Immature natural killer cell (primary cell): ENCODE measurements around the gene EEF2KMT. TPM values are rescaled to one million over a fixed set of nuclear protein-coding genes. Genes with fewer than 3 reads are reported as not detected.
"Not testable (repeated sequence)": the region's sequence is repeated elsewhere in the genome, so short reads cannot be mapped to it uniquely, and the experiment has no call there.

Source experiments
- DNase-seq, 3 donors: peaks; one replicate each; pipeline ENCODE4 v3.0.0; 2022; ENCODE audit warnings: mixed read lengths in 1 of 3
- H3K27ac Mint-ChIP-seq, 6 donors: one replicate each; pipeline ENCODE4 v1.8.0; 2020; ENCODE audit warnings: mixed read lengths in 6 of 6, mild to moderate bottlenecking in 5 of 6, inconsistent platforms in 4 of 6, moderate library complexity in 3 of 6
- H3K27me3 Mint-ChIP-seq, 3 donors: one replicate each; pipeline ENCODE4 v1.8.0; 2020 to 2021; ENCODE audit warnings: low read depth in 3 of 3, mild to moderate bottlenecking in 3 of 3, mixed read lengths in 3 of 3, moderate library complexity in 3 of 3, inconsistent platforms in 1 of 3
- H3K36me3 Mint-ChIP-seq, 3 donors: one replicate each; pipeline ENCODE4 v1.8.0; 2020; ENCODE audit warnings: mixed read lengths in 3 of 3, inconsistent platforms in 2 of 3, mild to moderate bottlenecking in 2 of 3
- H3K4me1 Mint-ChIP-seq, 2 donors: one replicate each; pipeline ENCODE4 v1.8.0; 2020; ENCODE audit warnings: inconsistent platforms in 2 of 2, mild to moderate bottlenecking in 2 of 2, mixed read lengths in 2 of 2, moderate library complexity in 1 of 2
- H3K4me3 Mint-ChIP-seq, 5 donors: one replicate each; pipeline ENCODE4 v1.8.0; 2020; ENCODE audit warnings: mild to moderate bottlenecking in 5 of 5, mixed read lengths in 5 of 5, inconsistent platforms in 3 of 5, moderate library complexity in 3 of 5
- H3K9me3 Mint-ChIP-seq, 6 donors: one replicate each; pipeline ENCODE4 v1.8.0; 2020; ENCODE audit warnings: mild to moderate bottlenecking in 6 of 6, mixed read lengths in 6 of 6, inconsistent platforms in 4 of 6, moderate library complexity in 3 of 6
- polyA plus RNA-seq, 3 donors: library from polyadenylated mRNA; unstranded; fragments of 300-500 nt; fragmentation: Illumina TruSeq; gene quantifications; one replicate each; pipeline ENCODE4 v1.2.3, GENCODE V29; 2021

The EEF2KMT gene
- polyA plus RNA-seq, 3 donors from 2014 or later: 3.6 to 17.3 (median 11.8) TPM

DNA sequence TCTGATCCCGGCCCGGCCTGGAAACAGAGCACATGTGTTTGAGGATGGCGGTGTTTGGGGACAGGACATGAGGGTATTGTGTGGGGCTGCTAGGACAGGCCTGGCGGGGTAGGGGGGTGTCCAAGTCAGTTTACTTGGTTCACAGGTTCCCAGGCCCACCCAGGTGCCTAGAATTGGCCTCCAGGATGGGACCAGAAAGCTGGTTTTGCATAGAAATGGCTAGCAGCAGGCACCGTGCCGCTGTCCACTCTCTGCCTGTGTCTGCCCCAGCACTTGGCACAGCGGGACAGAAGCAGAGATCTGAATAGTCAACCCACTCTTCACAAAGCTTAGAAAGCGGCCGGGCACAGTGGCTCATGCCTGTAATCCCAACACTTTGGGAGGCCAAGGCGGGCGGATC is 11.9 kb downstream of the EEF2KMT start:
- H3K4me3 Mint-ChIP-seq, H3K27ac Mint-ChIP-seq, H3K4me1 Mint-ChIP-seq, DNase-seq, H3K27me3 Mint-ChIP-seq, H3K9me3 Mint-ChIP-seq: not testable (repeated sequence)
- peaks cover 3 to 16% (median 6%) of the 10 kb centered on the region in 3 donors for H3K36me3 Mint-ChIP-seq

DNA sequence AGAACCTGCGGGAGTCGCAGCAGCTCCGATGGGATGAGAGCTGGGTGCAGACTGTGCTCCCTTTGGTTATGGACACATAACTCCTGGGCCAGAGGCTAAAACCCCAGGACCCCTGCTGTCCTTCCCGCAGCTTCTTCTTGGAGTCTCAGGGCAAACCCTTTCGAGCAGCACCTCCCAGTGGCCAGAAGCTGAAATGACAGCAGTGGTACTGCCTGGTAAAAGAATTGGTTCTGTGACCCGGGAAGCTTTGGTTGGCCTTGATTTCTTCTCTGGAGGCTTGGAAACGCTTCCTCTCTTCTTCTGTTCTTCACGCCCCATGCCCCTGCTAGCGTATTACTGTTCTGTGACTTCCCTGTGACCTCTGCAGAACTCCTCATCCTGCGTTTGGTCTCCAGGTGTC is 12.8 kb downstream of the EEF2KMT start:
- peak overlapping the region in 1 of 6 donors; percentile 7 for H3K27ac Mint-ChIP-seq

DNA sequence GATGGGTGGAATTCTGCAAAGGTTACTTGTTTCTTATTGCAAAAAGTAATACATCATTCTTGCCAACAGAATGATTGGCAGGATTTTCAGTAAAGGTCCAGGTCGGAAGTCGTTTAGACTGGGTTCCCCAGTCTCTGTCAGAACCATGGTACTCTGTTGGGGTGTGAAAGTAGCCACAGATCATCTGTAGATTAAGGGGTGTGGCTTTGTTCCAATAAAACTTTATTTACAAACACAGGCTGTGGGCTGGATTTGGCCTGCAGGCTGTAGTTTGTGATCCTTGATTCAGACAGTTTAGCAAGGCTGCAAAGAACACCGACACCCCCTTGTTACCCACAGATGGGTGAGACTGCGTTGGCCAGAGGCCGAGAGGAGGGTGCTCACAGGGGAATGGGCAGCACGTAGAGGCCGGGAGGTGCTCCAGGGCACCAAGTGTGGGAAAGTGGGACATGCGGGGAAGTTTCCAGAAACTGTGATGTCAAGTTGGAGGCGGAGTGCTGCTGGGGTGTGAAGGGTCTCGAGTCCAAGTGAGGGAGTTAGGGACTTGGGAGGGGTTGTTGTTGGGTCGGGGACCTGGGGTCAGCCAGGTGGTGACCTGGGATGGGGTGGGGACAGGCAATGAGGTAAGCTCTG is 13.4 kb downstream of the EEF2KMT start:
- H3K4me1 Mint-ChIP-seq, H3K27ac Mint-ChIP-seq, DNase-seq, H3K4me3 Mint-ChIP-seq, H3K9me3 Mint-ChIP-seq, H3K27me3 Mint-ChIP-seq: not testable (repeated sequence)
- H3K36me3 Mint-ChIP-seq: peaks cover 6 to 19% (median 7%) of the 10 kb centered on the region in 3 donors

More for the DNA sequence above, 12.8 kb downstream of the EEF2KMT start:
- not testable (repeated sequence) for H3K9me3 Mint-ChIP-seq, H3K4me3 Mint-ChIP-seq, H3K4me1 Mint-ChIP-seq, H3K27me3 Mint-ChIP-seq
- peak in 2 of 3 donors; percentile 31 to 38 for DNase-seq
- peaks cover 4 to 16% (median 6%) of the 10 kb centered on the region in 3 donors for H3K36me3 Mint-ChIP-seq

DNA sequence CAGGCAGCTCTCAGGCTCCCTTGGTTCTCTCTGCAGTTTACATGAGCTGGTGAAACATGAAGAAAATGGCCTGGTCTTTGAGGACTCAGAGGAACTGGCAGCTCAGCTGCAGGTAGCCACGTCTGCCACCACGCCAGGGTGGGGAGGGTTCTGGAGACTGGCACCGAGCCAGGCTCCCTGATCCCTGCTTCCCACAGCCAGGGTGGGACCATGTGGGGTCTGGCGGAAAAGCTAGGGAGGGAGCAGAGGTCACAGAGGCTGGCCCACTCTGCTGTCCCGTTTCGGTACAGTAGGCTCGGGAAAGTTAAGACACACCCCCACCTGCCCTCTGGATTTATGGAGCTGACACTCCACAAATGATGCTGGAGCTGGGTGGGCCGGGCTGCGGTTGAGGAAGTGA is 13.9 kb downstream of the EEF2KMT start:
- H3K9me3 Mint-ChIP-seq, H3K4me3 Mint-ChIP-seq, H3K27me3 Mint-ChIP-seq: not testable (repeated sequence)

DNA sequence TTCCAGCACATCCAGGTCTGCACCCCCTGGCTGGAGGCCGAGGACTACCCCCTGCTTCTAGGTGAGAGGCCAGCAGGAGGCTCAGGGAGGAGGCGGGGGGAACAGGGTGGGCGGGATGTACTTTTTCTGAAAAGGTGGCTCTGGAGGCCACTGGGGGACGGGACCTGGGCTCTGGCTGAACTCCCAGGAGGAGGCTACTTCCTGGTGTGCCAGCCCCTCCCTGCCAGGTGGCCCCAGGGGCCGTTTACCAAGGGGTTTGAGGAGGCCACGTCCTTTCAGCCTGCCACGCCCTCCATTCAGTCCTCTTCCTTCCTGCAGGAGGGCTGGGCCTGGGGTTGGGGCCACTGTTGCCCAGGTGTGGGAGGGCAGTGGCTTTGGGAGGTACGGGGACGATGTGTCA is 16.6 kb downstream of the EEF2KMT start:
- peaks cover 3 to 17% (median 6%) of the 10 kb centered on the region in 3 donors for H3K36me3 Mint-ChIP-seq
- H3K4me3 Mint-ChIP-seq, H3K27me3 Mint-ChIP-seq, DNase-seq, H3K4me1 Mint-ChIP-seq, H3K27ac Mint-ChIP-seq, H3K9me3 Mint-ChIP-seq: not testable (repeated sequence)

More for the DNA sequence above, 13.9 kb downstream of the EEF2KMT start:
- DNase-seq, H3K4me1 Mint-ChIP-seq, H3K27ac Mint-ChIP-seq: not testable (repeated sequence)
- peaks cover 6 to 19% (median 7%) of the 10 kb centered on the region in 3 donors for H3K36me3 Mint-ChIP-seq

DNA sequence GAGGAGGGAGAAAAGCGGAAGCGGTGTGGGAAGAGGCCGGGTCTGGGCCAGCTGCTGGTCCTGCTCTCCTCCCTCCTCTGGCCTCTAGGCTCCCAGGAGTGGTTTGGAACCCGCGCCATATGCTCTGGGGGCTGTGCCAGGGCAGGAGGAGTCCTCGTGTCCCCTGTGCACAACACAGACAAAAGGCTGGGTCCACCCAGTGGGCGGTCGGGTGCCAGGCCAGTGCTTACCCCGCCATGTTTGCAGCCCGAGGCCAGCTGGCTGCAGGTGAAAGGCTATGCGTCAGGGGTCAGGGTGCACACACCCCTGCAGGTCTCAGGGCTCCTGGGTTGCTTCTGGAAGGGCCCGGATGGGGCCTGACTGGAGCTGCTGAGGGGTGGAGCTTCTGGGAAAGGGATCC is 17.1 kb downstream of the EEF2KMT start:
- not testable (repeated sequence) for H3K4me1 Mint-ChIP-seq, DNase-seq, H3K27ac Mint-ChIP-seq, H3K27me3 Mint-ChIP-seq, H3K9me3 Mint-ChIP-seq, H3K4me3 Mint-ChIP-seq
- H3K36me3 Mint-ChIP-seq: peaks cover 3 to 19% (median 6%) of the 10 kb centered on the region in 3 donors

DNA sequence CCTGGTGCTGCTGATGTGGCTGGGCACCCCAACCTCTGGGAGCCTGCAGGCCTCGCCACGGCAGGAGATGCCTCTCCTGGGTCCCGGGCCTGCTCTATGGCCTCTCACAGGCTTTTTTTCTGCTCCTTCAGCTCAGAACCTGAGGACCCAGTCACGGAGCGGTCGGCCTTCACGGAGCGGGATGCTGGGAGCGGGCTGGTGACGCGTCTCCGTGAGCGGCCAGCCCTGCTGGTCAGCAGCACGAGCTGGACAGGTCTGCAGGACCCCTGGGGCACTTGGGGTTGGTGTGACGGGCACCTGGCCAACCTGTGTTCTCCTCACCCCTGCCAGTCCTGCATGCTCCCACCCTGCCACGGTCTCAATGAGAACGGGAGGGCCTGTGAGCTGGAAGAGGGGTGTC is 19.0 kb downstream of the EEF2KMT start:
- Mint-ChIP-seq H3K27ac (no peak overlapping the region), H3K9me3 (no peaks in the 10 kb centered on the region), H3K36me3 (peaks cover 5 to 15% (median 7%) of the 10 kb centered on the region in 3 donors), H3K27me3 (peaks cover 0 to 2% (median 0%) of the 10 kb centered on the region in 3 donors), H3K4me3 (no peak overlapping the region), H3K4me1 (no peaks in the 10 kb centered on the region)
- DNase-seq: no peak

DNA sequence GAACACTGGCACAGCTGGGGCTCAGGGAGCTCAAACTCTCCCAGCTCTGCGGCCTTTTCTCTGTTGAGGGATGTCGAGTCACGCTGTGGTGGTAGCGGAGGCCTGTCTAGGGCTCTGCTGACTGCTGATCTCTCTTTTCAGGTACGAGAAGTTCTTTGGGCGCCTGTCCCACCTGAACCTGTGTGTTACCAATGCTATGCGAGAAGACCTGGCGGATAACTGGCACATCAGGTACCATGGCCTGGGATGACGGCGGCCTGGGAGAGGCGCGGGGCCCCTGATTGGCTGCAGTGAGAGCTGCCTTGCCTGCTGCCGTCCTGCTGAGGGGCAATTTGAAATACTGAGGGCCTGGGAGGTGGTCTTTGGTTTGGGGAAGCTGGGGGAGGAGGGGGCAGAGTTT is 20.3 kb downstream of the EEF2KMT start:
- no peak for DNase-seq
- Mint-ChIP-seq H3K4me3 (no peak overlapping the region), H3K27ac (no peak overlapping the region), H3K9me3 (no peaks in the 10 kb centered on the region), H3K4me1 (peaks cover 11 to 12% of the 10 kb centered on the region in 2 donors), H3K36me3 (peaks cover 5 to 15% (median 7%) of the 10 kb centered on the region in 3 donors), H3K27me3 (peaks cover 0 to 5% (median 0%) of the 10 kb centered on the region in 3 donors)

DNA sequence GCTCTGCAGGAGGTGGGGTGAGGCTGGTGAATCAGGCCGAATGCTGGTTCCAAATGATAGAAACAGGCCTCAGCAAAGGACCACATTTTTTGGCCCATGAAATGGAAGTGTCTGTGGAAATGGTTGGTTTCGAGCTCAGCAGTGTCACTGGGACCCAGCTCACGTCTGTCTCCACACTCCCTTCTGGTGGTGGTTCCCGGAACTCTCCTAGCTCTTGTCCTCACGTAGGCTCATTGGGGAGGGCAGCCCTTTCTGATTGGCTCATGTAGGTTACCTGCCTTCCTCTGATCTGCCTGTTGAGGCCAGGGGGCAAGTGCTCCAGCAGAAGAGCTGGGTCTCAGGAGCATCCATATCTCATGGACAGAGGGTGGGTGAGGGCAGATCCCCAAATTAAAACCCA is 22.0 kb downstream of the EEF2KMT start:
- Mint-ChIP-seq H3K27me3 (peaks cover 7 to 10% (median 8%) of the 10 kb centered on the region in 3 donors), H3K4me3 (no peak overlapping the region), H3K36me3 (peaks cover 5 to 15% (median 7%) of the 10 kb centered on the region in 3 donors), H3K4me1 (peaks cover 26 to 28% of the 10 kb centered on the region in 2 donors), H3K9me3 (no peaks in the 10 kb centered on the region), H3K27ac (no peak overlapping the region)
- no peak for DNase-seq

DNA sequence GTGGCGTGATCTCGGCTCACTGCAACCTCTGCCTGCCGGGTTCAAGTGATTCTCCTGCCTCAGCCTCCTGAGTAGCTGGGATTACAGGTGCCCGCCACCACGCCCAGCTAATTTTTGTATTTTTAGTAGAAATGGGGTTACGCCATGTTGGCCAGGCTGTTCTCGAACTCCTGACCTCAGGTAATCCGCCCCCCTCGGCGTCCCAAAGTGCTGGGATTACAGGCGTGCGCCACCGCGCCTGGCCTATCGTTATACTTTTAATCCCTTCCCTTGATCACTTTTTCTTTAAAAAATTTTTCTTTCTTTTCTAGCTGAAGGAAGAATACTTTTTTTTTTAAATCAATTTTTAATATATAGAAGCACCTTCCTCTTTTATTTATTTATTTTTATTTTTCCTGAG is 23.8 kb downstream of the EEF2KMT start:
- Mint-ChIP-seq H3K4me1 (peaks cover 29 to 34% of the 10 kb centered on the region in 2 donors), H3K27me3 (peaks cover 7 to 13% (median 12%) of the 10 kb centered on the region in 3 donors), H3K36me3 (peaks cover 4 to 12% (median 5%) of the 10 kb centered on the region in 3 donors)
- not testable (repeated sequence) for H3K27ac Mint-ChIP-seq, H3K4me3 Mint-ChIP-seq, DNase-seq, H3K9me3 Mint-ChIP-seq

DNA sequence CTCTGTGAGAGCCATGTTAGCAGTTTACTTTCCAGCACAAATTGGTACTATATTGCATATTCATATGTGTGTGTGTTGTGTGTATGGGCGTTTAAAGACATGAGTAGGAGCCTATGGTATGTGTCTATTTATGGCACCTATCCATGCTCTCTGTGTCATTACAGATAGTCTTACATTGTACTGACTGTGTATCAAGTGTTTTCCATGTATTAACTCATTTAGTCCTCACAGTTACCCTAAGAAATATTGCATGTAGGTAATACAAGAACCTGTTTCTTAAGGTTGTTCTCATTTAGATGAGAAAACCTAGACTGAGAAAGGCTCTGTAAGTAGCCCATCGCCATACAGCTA is 24.3 kb downstream of the EEF2KMT start:
- Mint-ChIP-seq H3K36me3 (peaks cover 4 to 12% (median 5%) of the 10 kb centered on the region in 3 donors), H3K9me3 (no peaks in the 10 kb centered on the region), H3K27me3 (peaks cover 7 to 13% (median 12%) of the 10 kb centered on the region in 3 donors), H3K4me3 (peak overlapping the region; percentile 71 to 97 (median 93)), H3K27ac (peak overlapping the region; percentile 69 to 97 (median 94)), H3K4me1 (peaks cover 29 to 34% of the 10 kb centered on the region in 2 donors)
- DNase-seq: no peak

DNA sequence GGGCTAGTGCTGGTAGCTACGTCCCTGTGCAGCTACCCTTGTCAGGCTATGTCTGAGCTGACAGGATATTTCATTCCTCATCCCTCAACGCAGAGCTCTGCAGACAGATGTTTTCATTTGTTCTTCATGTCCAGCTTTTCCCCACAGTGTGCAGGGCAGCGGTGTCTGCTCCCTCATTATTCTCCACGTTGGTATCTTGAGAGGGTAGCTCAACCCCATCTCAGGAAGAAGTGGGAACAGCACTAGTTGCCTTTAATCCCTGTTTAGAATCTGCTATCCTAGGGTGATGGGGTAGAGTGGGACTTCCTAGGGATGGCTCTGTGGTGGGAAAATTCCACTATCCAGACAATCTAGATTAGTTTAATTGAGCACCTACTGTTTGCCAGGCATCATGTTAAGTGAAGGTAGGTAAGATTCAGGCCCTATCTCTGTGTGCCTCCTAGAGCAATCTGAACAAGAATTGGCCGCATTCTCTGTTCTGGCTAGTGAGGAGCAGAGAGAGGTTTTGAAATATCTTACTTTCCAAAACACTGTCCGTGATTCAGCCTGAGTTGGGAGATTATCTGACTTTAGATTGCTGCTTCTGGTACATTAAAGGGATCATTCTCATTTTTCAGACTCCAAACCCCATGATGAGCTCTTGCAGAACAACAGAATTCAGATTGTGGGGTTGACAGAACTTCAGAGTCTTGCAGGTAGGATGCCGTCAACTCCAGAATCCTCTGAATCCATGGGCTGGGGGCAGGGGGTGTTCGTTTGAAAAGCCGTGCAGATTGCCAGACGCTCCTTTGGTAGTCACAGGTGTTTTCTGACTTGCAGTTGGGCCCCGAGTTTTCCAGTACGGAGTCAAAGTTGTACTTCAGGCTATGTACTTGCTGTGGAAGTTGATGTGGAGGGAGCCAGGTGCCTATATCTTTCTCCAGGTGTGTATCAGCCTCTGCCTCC is 25.0 kb downstream of the EEF2KMT start:
- Mint-ChIP-seq H3K4me3 (peak overlapping the region; percentile 90 to 99 (median 96)), H3K9me3 (no peaks in the 10 kb centered on the region), H3K27ac (peak overlapping the region; percentile 93 to 97 (median 96)), H3K27me3 (peaks cover 7 to 13% (median 12%) of the 10 kb centered on the region in 3 donors), H3K4me1 (peaks cover 29 to 34% of the 10 kb centered on the region in 2 donors), H3K36me3 (peaks cover 4 to 12% (median 5%) of the 10 kb centered on the region in 3 donors)
- no peak for DNase-seq

DNA sequence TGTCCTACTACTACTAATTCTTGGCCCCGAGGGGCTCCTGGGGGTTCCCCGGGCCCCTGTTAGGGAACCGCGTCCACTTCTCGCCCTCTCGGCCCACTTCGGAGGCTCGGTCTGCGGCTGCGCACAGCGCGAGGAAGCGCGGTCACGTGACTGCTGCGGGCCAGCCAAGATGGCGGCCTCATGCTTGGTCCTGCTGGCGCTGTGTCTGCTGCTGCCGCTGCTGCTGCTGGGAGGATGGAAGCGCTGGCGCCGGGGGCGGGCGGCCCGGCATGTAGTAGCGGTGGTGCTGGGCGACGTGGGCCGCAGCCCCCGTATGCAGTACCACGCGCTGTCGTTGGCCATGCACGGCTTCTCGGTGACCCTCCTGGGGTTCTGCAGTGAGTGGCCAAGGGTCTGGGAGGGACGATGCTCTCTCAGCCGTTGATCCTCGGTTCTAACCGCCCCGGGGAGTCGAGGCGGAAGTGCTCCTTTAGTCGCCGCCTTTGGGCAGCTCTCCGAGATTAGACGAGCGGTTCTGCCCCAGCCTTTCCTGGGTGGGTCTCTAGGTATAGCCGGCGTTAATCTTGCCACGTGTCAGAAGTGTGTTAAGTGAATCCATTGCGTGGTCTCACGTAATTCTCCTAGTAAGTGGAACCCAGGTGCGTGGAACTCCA is 25.8 kb downstream of the EEF2KMT start, which contains the start of gene ALG1:
Gene ALG1 (plus strand): TSS at position 163 of the 653 bp plus-strand sequence. CDS start 7 bp downstream, at position 170.
- DNase-seq: peak; percentile 88 to 90 (median 89)
- peaks cover 7 to 13% (median 12%) of the 10 kb centered on the region in 3 donors for H3K27me3 Mint-ChIP-seq
- H3K4me1 Mint-ChIP-seq: peaks cover 29 to 34% of the 10 kb centered on the region in 2 donors
- peak within 1 kb of the TSS; percentile 90 to 99 (median 96) for H3K4me3 Mint-ChIP-seq
- H3K36me3 Mint-ChIP-seq: peaks cover 4 to 12% (median 5%) of the 10 kb centered on the region in 3 donors
- H3K27ac Mint-ChIP-seq: peak within 1 kb of the TSS; percentile 93 to 97 (median 96)
- H3K9me3 Mint-ChIP-seq: no peaks in the 10 kb centered on the region
